Measurements from ENCODE around the gene TLR1.
"Not testable (repeated sequence)": the region's sequence is repeated elsewhere in the genome, so short reads cannot be mapped to it uniquely, and the experiment has no call there.

TLR1 gene

GRCh38 chr4:38811297-38811696 is 6.7 kb upstream of the TLR1 start:
- no peak for TF ChIP-seq SPI1 (IDR thresholded peaks at IDR 0.05; ENCODE audit: borderline replicate concordance, low read depth)
- TF ChIP-seq CTCF (IDR thresholded peaks at IDR 0.05; ENCODE audit: insufficient read depth, low read length): no peak
- TF ChIP-seq GABPA (IDR thresholded peaks at IDR 0.05; ENCODE audit: low read depth): no peak
- TF ChIP-seq POLR2AphosphoS5 (IDR thresholded peaks at IDR 0.05; ENCODE audit: low read depth): no peak
- TF ChIP-seq REST (IDR thresholded peaks at IDR 0.05; ENCODE audit: insufficient replicate concordance, low read depth): no peak
- no peak for DNase-seq (ENCODE audit: low read depth in 1 of 2, low spot score in 1 of 2)
- no peaks in the 10 kb centered on the region for H3K27me3 ChIP-seq (ENCODE audit: insufficient read depth, poor library complexity, severe bottlenecking)
- no peak overlapping the region for H3K4me3 ChIP-seq (replicated peaks; ENCODE audit: insufficient read depth, low read length)
- no peak overlapping the region for H3K27ac ChIP-seq (replicated peaks)

- not testable (repeated sequence) for H3K27me3 ChIP-seq (ENCODE audit: insufficient read depth, poor library complexity, severe bottlenecking); H3K27ac ChIP-seq (replicated peaks); H3K4me3 ChIP-seq (replicated peaks; ENCODE audit: insufficient read depth, low read length); DNase-seq (ENCODE audit: low read depth in 1 of 2, low spot score in 1 of 2)
These were observed 2.9 kb upstream of the TLR1 start for GRCh38 chr4:38807462-38807861.

- H3K27me3 ChIP-seq (ENCODE audit: insufficient read depth, poor library complexity, severe bottlenecking); DNase-seq (ENCODE audit: low read depth in 1 of 2, low spot score in 1 of 2); H3K4me3 ChIP-seq (replicated peaks; ENCODE audit: insufficient read depth, low read length): not testable (repeated sequence)
- 0 out of 2 replicates have a peak overlapping the region, but pooled peaks have one; percentile 31 for H3K27ac ChIP-seq (replicated peaks)
These were observed 1.7 kb upstream of the TLR1 start for GRCh38 chr4:38806251-38806650.

GRCh38 chr4:38805530-38806145 is 1.0 kb upstream of the TLR1 start:
- peak overlapping the region; percentile 77 for H3K27ac ChIP-seq (replicated peaks)
- no peaks in the 10 kb centered on the region for H3K27me3 ChIP-seq (ENCODE audit: insufficient read depth, poor library complexity, severe bottlenecking)
- TF ChIP-seq SPI1 (IDR thresholded peaks at IDR 0.05; ENCODE audit: borderline replicate concordance, low read depth) (peak; percentile 66; the same call in 1 of the 2 replicates), REST (IDR thresholded peaks at IDR 0.05; ENCODE audit: insufficient replicate concordance, low read depth) (no peak), POLR2AphosphoS5 (IDR thresholded peaks at IDR 0.05; ENCODE audit: low read depth) (no peak; the same call in 1 of the 2 replicates), GABPA (IDR thresholded peaks at IDR 0.05; ENCODE audit: low read depth) (peak; percentile 60), CTCF (IDR thresholded peaks at IDR 0.05; ENCODE audit: insufficient read depth, low read length) (no peak)
- peak; percentile 61 to 89 for DNase-seq (ENCODE audit: low read depth in 1 of 2, low spot score in 1 of 2)
- no peak overlapping the region for H3K4me3 ChIP-seq (replicated peaks; ENCODE audit: insufficient read depth, low read length)
